DMS 273 (cell line): ENCODE data around the gene GNS.
A peak's percentile ranks its signal among the peaks of the same experiment; 100 is the strongest.

Experiments
- DNase-seq: peaks from one replicate; lab custom pipeline; 2025; ENCODE audit not compliant: unreplicated experiment; lab: John Stamatoyannopoulos, UW

Gene GNS

GRCh38 chr12:64675795-64676194 lies 83.4 kb downstream of the GNS start:
- peak; percentile 13 for DNase-seq

GRCh38 chr12:64674367-64674922 lies 84.8 kb downstream of the GNS start:
- DNase-seq = no peak

- peak; percentile 62 for DNase-seq
Observed at GRCh38 chr12:64673490-64674169, 85.6 kb downstream of the GNS start.

GRCh38 chr12:64672925-64673409 lies 86.2 kb downstream of the GNS start:
- DNase-seq = peak; percentile 74

- DNase-seq = no peak
Observed at GRCh38 chr12:64671681-64672080, 87.5 kb downstream of the GNS start.

GRCh38 chr12:64670919-64671639 lies 88.1 kb downstream of the GNS start:
- no peak for DNase-seq

- DNase-seq = no peak
Observed at GRCh38 chr12:64670019-64670418, 89.2 kb downstream of the GNS start.

- DNase-seq = no peak
Observed at GRCh38 chr12:64669270-64669842, 89.8 kb downstream of the GNS start.

- no peak for DNase-seq
Observed at GRCh38 chr12:64667793-64668192, 91.4 kb downstream of the GNS start.

GRCh38 chr12:64666054-64666914 lies 92.9 kb downstream of the GNS start:
- DNase-seq = no peak

GRCh38 chr12:64665514-64665913 lies 93.7 kb downstream of the GNS start:
- DNase-seq = peak; percentile 11
